NCI-H748 (cell line): Measurements from ENCODE around the gene ABHD13.
"Not testable (repeated sequence)": the region's sequence is repeated elsewhere in the genome, so short reads cannot be mapped to it uniquely, and the experiment has no call there.

Experiments used
- DNase-seq: peaks from one replicate; lab custom pipeline; 2025; ENCODE audit not compliant: unreplicated experiment; lab: John Stamatoyannopoulos, UW

Gene ABHD13

DNA sequence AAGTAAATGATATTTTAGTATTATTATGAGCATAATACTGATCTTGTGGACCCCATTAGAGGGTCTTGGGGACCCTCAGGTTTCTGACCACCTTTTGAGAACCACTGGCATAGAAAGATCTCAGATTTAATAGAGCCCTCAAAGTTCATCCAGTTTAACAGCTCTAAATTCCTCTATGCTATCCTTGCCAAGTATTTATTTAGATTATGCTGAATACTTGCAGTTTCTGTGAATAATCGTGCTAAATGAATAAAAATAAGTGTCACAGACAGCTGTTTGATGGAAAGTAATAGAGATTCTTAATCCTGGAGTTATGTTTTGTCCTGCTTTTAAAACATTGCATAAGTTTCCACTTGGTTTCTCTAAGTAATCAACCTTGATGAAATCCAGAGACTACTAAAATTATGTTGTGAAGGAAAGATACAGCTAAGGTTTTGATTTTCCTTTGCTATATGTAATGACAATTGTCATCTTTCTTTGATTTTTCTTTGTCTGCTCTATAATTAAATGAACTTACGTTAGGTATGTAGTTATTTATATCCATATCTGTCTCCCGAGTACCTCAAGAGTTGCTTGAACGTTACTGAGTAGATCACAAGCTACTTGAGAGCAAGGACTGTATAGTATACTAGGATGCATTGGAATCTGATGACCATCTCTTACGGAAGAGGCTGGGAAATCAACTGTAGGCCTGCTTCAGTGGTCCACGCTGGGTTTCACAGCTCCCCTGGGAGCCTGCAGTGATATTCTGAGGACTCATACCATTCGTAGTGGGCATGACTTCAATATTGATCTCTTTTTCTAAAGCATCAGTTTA lies 5.7 kb downstream of the ABHD13 start:
- no peak for DNase-seq

DNA sequence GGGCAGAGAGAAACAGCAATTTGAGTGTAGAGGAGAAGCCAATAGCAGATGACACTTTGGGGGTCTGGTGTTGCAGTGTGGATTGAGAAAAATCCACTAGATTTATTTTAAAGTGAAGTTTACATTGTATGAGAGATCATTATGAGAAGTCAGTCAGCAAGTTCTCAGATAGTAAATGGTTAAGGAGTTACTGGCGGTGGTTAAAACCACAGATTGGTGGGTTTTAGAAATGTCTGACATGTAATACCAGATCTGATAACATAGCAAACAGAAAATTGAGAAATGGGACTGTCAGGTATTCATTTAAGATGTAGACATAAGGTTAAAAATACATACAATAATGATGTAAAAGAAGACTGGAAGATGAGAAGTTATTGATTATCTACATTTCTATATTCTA lies 7.2 kb downstream of the ABHD13 start:
- DNase-seq = no peak

GRCh38 chr13:108226184-108226583 lies 8.0 kb downstream of the ABHD13 start:
- DNase-seq = peak; percentile 99

DNA sequence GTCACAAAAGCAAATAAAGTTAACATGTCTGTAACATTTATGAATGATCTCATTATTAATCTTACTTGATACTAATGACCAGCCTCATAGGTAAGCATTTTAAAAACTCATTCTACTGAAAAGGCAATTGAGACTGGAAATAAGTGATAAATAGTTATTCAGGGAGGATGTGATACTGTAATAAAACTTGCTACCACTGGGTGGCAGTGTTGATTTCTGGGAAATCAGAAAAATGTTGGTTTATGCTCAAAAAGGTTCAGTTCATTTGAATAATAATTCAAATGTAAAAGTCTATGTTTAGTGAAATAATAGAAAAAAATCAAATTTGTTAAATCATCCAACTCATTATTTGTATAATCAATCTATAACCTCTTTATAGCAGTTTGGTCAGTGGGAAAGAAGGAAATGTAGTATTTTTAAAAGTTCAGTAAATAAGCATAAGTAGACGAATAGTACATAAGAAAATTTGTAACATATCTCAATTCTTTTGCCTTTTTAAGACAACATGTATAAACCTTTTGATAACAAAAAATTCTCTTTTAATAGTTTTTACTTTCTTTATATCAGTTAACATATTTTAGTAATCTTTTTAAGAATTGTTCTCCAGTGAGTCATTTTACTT lies 9.6 kb downstream of the ABHD13 start:
- peak; percentile 67 for DNase-seq

GRCh38 chr13:108230377-108230776 lies 12.2 kb downstream of the ABHD13 start:
- no peak for DNase-seq

- no peak for DNase-seq
These were observed 31.0 kb downstream of the ABHD13 start for GRCh38 chr13:108249150-108249549.

GRCh38 chr13:108257248-108257647 lies 39.1 kb downstream of the ABHD13 start:
- DNase-seq = no peak

DNA sequence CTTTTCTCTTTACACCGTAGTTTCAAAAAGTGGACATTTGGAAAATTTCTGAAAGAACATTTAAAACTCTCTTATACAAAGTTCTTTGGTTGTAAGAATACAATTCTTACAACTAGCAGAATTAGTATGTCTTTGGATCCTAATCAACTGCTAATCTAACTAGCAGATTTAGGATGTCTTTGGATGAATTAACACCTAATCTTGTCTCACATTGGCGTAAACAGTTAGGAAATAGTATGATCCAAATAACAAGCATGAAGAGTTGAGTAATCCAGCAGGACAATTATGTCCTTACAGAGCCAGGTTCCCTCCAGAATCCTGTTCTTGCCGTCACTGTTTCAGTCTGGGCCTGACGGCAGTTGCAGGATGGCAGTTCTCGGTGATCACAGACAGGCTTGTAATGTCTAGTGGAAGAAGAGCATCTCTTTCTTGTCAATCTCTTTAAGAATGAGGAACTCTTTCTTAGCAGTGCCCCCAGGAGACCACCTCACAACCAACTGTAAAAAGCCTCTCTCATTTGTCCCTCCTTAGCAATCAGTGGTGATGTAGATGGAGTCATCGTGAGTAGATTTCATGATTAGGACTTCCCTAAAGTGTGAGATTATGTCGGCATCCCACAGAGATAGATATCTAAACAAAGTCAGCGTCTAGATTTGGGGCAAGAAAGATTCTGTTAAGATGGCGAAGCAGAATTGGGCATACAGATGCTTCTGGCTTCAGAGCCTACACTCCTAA lies 45.6 kb downstream of the ABHD13 start:
- DNase-seq = no peak

GRCh38 chr13:108266321-108266990 lies 48.3 kb downstream of the ABHD13 start:
- no peak for DNase-seq

DNA sequence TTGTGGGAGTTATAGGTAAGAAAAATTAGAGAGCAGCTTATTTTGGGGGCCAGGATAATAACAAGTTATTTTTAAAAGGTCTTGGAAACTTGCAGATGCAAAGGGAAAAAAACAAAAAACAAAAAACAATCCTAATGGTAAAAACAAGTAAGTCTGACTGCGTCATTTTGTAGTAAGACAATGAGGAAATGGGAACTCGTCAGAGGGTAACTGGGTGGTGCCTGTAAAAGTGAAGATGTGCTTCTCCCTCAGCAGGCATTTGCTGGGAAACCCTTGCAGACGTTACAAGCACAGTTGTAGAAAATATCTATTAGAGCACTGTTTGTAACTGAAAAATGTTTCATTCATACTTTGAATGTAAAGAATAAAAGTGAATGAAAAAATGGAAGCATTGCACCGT lies 49.2 kb downstream of the ABHD13 start:
- no peak for DNase-seq

- DNase-seq = not testable (repeated sequence)
These were observed 49.7 kb downstream of the ABHD13 start for GRCh38 chr13:108267855-108268254.

GRCh38 chr13:108268466-108269112 lies 50.4 kb downstream of the ABHD13 start:
- no peak for DNase-seq

DNA sequence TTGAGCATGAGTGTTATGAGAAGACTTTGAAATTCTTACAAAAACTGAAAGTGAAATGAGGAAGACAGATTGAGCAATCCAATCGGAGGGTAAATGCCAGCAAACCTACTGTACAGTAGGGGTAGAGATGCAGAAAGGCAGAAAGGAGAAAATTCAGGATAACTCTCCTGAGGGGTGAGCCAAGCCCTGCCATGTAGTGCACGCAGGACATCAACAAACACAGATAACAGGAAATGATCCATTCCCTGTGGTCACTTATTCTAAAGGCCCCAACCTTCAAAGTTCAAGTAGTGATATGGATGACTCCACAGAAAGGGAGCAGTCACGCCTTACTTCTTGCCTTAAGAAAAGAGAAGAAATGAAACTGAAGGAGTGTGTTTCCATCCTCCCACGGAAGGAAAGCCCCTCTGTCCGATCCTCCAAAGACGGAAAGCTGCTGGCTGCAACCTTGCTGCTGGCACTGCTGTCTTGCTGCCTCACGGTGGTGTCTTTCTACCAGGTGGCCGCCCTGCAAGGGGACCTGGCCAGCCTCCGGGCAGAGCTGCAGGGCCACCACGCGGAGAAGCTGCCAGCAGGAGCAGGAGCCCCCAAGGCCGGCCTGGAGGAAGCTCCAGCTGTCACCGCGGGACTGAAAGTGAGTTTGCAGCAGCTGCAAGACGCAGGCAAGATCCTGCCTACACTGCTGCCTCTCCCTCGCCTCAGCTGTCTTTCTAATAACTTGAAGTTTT lies 51.6 kb downstream of the ABHD13 start, which contains the start of gene TNFSF13B:
TSS of gene TNFSF13B (plus strand) at position 118 of the 728 bp plus-strand sequence. CDS start at position 296, 178 bp downstream.
- DNase-seq = no peak

- no peak for DNase-seq
These were observed 52.2 kb downstream of the ABHD13 start for GRCh38 chr13:108270442-108270841.

GRCh38 chr13:108272333-108272732 lies 54.1 kb downstream of the ABHD13 start:
- no peak for DNase-seq

DNA sequence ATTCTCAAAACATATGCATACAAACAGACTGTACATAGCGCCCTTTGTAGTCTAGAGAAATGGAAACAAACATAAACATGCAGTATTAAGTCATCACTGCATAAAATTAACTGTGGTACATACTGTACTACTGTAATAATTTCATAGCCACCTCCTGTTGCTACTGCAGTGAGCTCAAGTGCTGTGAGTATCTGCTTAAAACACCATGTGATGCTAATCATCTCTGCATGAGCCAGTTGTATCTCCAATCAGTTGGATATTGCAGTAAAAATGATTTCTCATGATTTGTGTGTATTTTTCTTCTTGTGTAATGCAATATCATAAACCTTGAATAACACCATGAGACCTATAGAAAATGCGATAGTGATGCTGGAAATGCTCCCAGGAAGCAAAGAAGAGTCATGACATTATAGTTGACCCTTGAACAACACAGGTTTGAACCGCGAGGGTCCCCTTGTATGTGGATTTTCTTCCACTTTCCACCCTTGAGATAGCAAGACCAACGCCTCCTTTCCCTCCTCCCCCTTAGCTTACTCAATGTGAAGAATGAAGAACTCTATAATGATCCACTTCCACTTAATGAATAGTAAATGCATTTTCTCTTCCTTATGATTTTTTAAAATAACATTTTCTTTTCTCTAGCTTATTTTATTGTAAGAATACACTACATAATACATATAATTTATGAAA lies 55.4 kb downstream of the ABHD13 start:
- DNase-seq = no peak

- no peak for DNase-seq
These were observed 56.5 kb downstream of the ABHD13 start for GRCh38 chr13:108274718-108275117.

DNA sequence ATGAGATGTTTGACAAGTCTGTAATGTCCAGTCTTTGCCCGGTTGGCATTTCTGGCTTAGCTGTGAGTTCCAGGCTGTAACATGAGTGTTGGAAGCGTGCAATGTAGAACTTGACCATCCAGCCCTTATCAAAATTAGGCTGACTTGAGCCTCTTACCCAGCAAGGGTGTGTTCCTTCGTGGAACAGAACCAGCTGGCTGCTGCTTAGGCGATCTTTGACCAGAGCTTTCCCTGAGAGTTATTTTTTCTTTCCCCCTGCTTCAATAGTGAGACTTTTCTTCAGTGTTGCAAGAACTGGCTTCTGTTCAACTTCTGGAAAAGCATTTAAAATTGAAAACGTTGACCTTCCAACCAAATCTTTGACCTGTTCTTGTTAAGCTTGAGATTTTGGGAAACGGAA lies 57.9 kb downstream of the ABHD13 start:
- DNase-seq = no peak

GRCh38 chr13:108278466-108278865 lies 60.3 kb downstream of the ABHD13 start:
- no peak for DNase-seq
